ENCODE data around the gene XPNPEP1.
"Not testable (repeated sequence)": the region's sequence is repeated elsewhere in the genome, so short reads cannot be mapped to it uniquely, and the experiment has no call there.

Gene XPNPEP1

DNA sequence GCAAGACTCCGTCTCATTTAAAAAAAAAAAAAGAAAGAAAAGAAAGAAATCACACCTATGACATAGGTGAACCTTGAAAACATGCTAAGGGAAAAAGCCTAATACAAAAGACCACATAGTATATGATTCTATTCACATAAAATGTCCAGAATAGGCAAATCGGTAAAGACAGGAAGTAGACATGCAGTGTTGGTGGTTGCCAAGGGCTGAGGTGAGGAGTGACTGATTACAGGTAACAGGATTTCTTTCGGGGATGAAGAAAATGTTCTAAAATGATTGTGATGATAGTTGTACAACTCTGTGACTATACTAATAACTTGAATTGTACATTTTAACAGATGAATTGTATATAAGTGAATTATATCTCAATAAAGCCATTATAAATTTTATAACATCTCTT, 3.3 kb downstream of the XPNPEP1 start:
- Histone ChIP-seq H3K14ac (ENCODE audit: low read length) (no peak overlapping the region), H3K27me3 (ENCODE audit: control insufficient read depth in 3 of 3, insufficient read depth in 3 of 3, low read depth in 1 of 3, low read length in 3 of 3) (no peaks in the 10 kb centered on the region), H3K4me3 (ENCODE audit: low read length in 2 of 2) (no peak overlapping the region), H2BK15ac (ENCODE audit: low read length) (no peak overlapping the region), H3K4ac (ENCODE audit: low read length) (no peak overlapping the region), H4K91ac (ENCODE audit: low read depth, low read length, poor library complexity) (no peak overlapping the region), H3K9me3 (replicated peaks in 1 of 2; ENCODE audit: control insufficient read depth in 2 of 2, insufficient read depth in 1 of 2, low read depth in 1 of 2, low read length in 2 of 2) (peaks cover 0 to 3% of the 10 kb centered on the region in 2 donors), H3K9ac (ENCODE audit: low read depth, low read length, poor library complexity) (no peak overlapping the region), H2BK12ac (ENCODE audit: low read length) (no peak overlapping the region), H2AK5ac (ENCODE audit: low read depth, low read length) (no peak overlapping the region), H2BK120ac (ENCODE audit: low read depth, low read length) (no peak overlapping the region), H3K4me2 (ENCODE audit: insufficient read depth, low read length, poor library complexity, severe bottlenecking) (no peak overlapping the region), H3K79me1 (ENCODE audit: low read depth, low read length) (peaks cover 3% of the 10 kb centered on the region), H2BK5ac (ENCODE audit: low read length) (no peak overlapping the region), H4K8ac (ENCODE audit: low read depth, low read length) (no peak overlapping the region), H3K18ac (ENCODE audit: low read length) (no peak overlapping the region), H2AFZ (ENCODE audit: low read length) (no peak overlapping the region), H3K36me3 (replicated peaks in 1 of 2; ENCODE audit: control insufficient read depth in 2 of 2, insufficient read depth in 2 of 2, low read length in 2 of 2) (peaks cover 0 to 6% of the 10 kb centered on the region in 2 donors), H3K4me1 (ENCODE audit: control insufficient read depth in 2 of 2, insufficient read depth in 1 of 2, low read depth in 1 of 2, low read length in 2 of 2) (peaks cover 4 to 7% of the 10 kb centered on the region in 2 donors), H3K27ac (replicated peaks; ENCODE audit: low read length) (no peak overlapping the region), H3K23ac (ENCODE audit: low read depth, low read length, poor library complexity) (no peak overlapping the region)
- no CpG with 5 or more reads among the region's 3 CpGs for WGBS, 2 donors (ENCODE audit: extremely low coverage in 2 of 2, insufficient read length in 2 of 2, insufficient replicate concordance in 1 of 2)
- DNase-seq (ENCODE audit: low spot score), result no peak

DNA sequence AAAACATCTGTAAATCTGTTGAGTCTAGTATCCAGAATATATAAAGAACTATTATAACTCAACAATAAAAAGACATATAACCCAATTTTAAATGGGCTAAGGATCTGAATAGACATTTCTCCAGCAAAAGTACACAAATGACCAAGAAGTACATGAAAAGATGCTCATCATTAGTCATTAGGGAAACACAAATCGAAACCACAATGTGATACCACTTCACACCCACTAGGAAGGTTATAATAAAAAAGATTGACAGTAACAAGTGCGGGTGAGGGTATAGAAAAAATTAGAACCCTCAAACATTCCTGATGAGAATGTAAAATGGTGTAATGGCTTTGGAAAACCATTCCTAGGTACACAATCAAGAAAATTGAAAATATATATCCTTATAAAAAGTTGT, 4.1 kb downstream of the XPNPEP1 start:
- no peak overlapping the region for H4K91ac ChIP-seq (ENCODE audit: low read depth, low read length, poor library complexity)
- no peak overlapping the region for H2BK5ac ChIP-seq (ENCODE audit: low read length)
- H3K14ac ChIP-seq (ENCODE audit: low read length), result no peak overlapping the region
- no peak overlapping the region for H2BK15ac ChIP-seq (ENCODE audit: low read length)
- H2BK120ac ChIP-seq (ENCODE audit: low read depth, low read length), result no peak overlapping the region
- WGBS, 2 donors (ENCODE audit: extremely low coverage in 2 of 2, insufficient read length in 2 of 2, insufficient replicate concordance in 1 of 2), result no CpG with 5 or more reads among the region's 2 CpGs
- H3K9me3 ChIP-seq (replicated peaks in 1 of 2; ENCODE audit: control insufficient read depth in 2 of 2, insufficient read depth in 1 of 2, low read depth in 1 of 2, low read length in 2 of 2), result peaks cover 0 to 3% of the 10 kb centered on the region in 2 donors
- no peaks in the 10 kb centered on the region for H3K27me3 ChIP-seq (ENCODE audit: control insufficient read depth in 3 of 3, insufficient read depth in 3 of 3, low read depth in 1 of 3, low read length in 3 of 3)
- H2AK5ac ChIP-seq (ENCODE audit: low read depth, low read length), result no peak overlapping the region
- no peak overlapping the region for H3K4me2 ChIP-seq (ENCODE audit: insufficient read depth, low read length, poor library complexity, severe bottlenecking)
- peaks cover 0 to 8% of the 10 kb centered on the region in 2 donors for H3K36me3 ChIP-seq (replicated peaks in 1 of 2; ENCODE audit: control insufficient read depth in 2 of 2, insufficient read depth in 2 of 2, low read length in 2 of 2)
- no peak overlapping the region for H3K9ac ChIP-seq (ENCODE audit: low read depth, low read length, poor library complexity)
- H4K8ac ChIP-seq (ENCODE audit: low read depth, low read length), result no peak overlapping the region
- H3K27ac ChIP-seq (replicated peaks; ENCODE audit: low read length), result no peak overlapping the region
- peaks cover 3% of the 10 kb centered on the region for H3K79me1 ChIP-seq (ENCODE audit: low read depth, low read length)
- H3K18ac ChIP-seq (ENCODE audit: low read length), result no peak overlapping the region
- no peak overlapping the region for H3K4ac ChIP-seq (ENCODE audit: low read length)
- no peak overlapping the region for H3K23ac ChIP-seq (ENCODE audit: low read depth, low read length, poor library complexity)
- peaks cover 4 to 7% of the 10 kb centered on the region in 2 donors for H3K4me1 ChIP-seq (ENCODE audit: control insufficient read depth in 2 of 2, insufficient read depth in 1 of 2, low read depth in 1 of 2, low read length in 2 of 2)
- no peak overlapping the region for H2BK12ac ChIP-seq (ENCODE audit: low read length)
- no peak overlapping the region for H2AFZ ChIP-seq (ENCODE audit: low read length)
- no peak overlapping the region for H3K4me3 ChIP-seq (ENCODE audit: low read length in 2 of 2)
- no peak for DNase-seq (ENCODE audit: low spot score)

DNA sequence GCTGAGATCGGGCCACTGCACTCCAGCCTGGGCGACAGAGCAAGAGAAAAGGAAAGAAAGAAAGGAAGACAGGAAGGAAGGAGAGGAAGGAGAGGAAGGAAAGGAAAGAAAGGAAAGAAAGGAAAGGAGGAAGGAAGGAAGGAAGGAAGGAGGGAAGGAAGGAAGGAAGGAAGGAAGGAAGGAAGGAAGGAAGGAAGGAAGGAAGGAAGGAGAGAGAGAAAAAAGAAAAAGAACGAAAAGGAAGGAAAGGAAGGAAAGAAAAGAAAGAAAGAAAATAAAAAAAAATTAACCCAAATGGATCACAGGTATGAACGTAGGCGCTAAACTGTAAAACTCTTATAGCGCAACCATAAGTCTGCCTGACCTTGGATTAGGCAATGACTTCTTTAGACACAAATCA, 4.6 kb downstream of the XPNPEP1 start:
- H3K4ac ChIP-seq (ENCODE audit: low read length); H3K23ac ChIP-seq (ENCODE audit: low read depth, low read length, poor library complexity); H3K9ac ChIP-seq (ENCODE audit: low read depth, low read length, poor library complexity); DNase-seq (ENCODE audit: low spot score); H2BK120ac ChIP-seq (ENCODE audit: low read depth, low read length); H3K27me3 ChIP-seq (ENCODE audit: control insufficient read depth in 3 of 3, insufficient read depth in 3 of 3, low read depth in 1 of 3, low read length in 3 of 3); H2AK5ac ChIP-seq (ENCODE audit: low read depth, low read length); H3K4me3 ChIP-seq (ENCODE audit: low read length in 2 of 2); H3K4me1 ChIP-seq (ENCODE audit: control insufficient read depth in 2 of 2, insufficient read depth in 1 of 2, low read depth in 1 of 2, low read length in 2 of 2); H2AFZ ChIP-seq (ENCODE audit: low read length); H3K27ac ChIP-seq (replicated peaks; ENCODE audit: low read length); H3K14ac ChIP-seq (ENCODE audit: low read length); H3K9me3 ChIP-seq (replicated peaks in 1 of 2; ENCODE audit: control insufficient read depth in 2 of 2, insufficient read depth in 1 of 2, low read depth in 1 of 2, low read length in 2 of 2); H3K79me1 ChIP-seq (ENCODE audit: low read depth, low read length); H4K8ac ChIP-seq (ENCODE audit: low read depth, low read length); H4K91ac ChIP-seq (ENCODE audit: low read depth, low read length, poor library complexity); H2BK15ac ChIP-seq (ENCODE audit: low read length); H3K4me2 ChIP-seq (ENCODE audit: insufficient read depth, low read length, poor library complexity, severe bottlenecking); H2BK12ac ChIP-seq (ENCODE audit: low read length); H2BK5ac ChIP-seq (ENCODE audit: low read length); H3K18ac ChIP-seq (ENCODE audit: low read length): not testable (repeated sequence)
- no CpG with 5 or more reads among the region's 6 CpGs for WGBS, 2 donors (ENCODE audit: extremely low coverage in 2 of 2, insufficient read length in 2 of 2, insufficient replicate concordance in 1 of 2)
- H3K36me3 ChIP-seq (replicated peaks in 1 of 2; ENCODE audit: control insufficient read depth in 2 of 2, insufficient read depth in 2 of 2, low read length in 2 of 2), result peaks cover 0 to 12% of the 10 kb centered on the region in 2 donors

DNA sequence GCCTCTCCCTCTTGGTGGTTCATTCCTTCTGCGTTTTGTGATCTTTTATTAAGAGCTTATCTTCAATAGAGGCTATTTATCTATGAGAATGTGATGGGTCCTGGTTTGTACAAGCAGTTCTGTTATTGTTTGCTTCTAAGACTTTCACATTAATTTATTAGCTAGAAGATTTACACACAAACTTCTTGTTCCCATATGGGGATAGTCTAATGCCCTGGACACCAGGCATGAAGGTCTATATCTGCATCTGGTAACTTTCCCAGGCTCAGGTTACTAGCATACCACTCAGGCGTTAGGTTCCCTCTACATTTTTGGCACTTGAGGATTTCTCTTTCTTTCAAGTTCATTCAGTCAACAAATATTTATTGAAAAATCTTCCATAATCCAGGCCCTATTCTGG, 7.7 kb downstream of the XPNPEP1 start:
- Histone ChIP-seq H2BK15ac (ENCODE audit: low read length) (no peak overlapping the region), H2AK5ac (ENCODE audit: low read depth, low read length) (no peak overlapping the region), H2BK12ac (ENCODE audit: low read length) (no peak overlapping the region), H3K9ac (ENCODE audit: low read depth, low read length, poor library complexity) (no peak overlapping the region), H3K14ac (ENCODE audit: low read length) (no peak overlapping the region), H4K91ac (ENCODE audit: low read depth, low read length, poor library complexity) (no peak overlapping the region), H3K4me1 (ENCODE audit: control insufficient read depth in 2 of 2, insufficient read depth in 1 of 2, low read depth in 1 of 2, low read length in 2 of 2) (peaks cover 0 to 7% of the 10 kb centered on the region in 2 donors), H3K23ac (ENCODE audit: low read depth, low read length, poor library complexity) (no peak overlapping the region), H3K4me3 (ENCODE audit: low read length in 2 of 2) (no peak overlapping the region), H4K8ac (ENCODE audit: low read depth, low read length) (no peak overlapping the region), H2BK120ac (ENCODE audit: low read depth, low read length) (no peak overlapping the region), H3K27me3 (ENCODE audit: control insufficient read depth in 3 of 3, insufficient read depth in 3 of 3, low read depth in 1 of 3, low read length in 3 of 3) (no peaks in the 10 kb centered on the region), H3K18ac (ENCODE audit: low read length) (no peak overlapping the region), H3K4me2 (ENCODE audit: insufficient read depth, low read length, poor library complexity, severe bottlenecking) (no peak overlapping the region), H3K4ac (ENCODE audit: low read length) (no peak overlapping the region), H3K27ac (replicated peaks; ENCODE audit: low read length) (no peak overlapping the region), H3K79me1 (ENCODE audit: low read depth, low read length) (no peaks in the 10 kb centered on the region), H2AFZ (ENCODE audit: low read length) (no peak overlapping the region), H2BK5ac (ENCODE audit: low read length) (no peak overlapping the region), H3K36me3 (replicated peaks in 1 of 2; ENCODE audit: control insufficient read depth in 2 of 2, insufficient read depth in 2 of 2, low read length in 2 of 2) (peaks cover 2 to 26% of the 10 kb centered on the region in 2 donors), H3K9me3 (replicated peaks in 1 of 2; ENCODE audit: control insufficient read depth in 2 of 2, insufficient read depth in 1 of 2, low read depth in 1 of 2, low read length in 2 of 2) (peaks cover 0 to 3% of the 10 kb centered on the region in 2 donors)
- WGBS, 2 donors (ENCODE audit: extremely low coverage in 2 of 2, insufficient read length in 2 of 2, insufficient replicate concordance in 1 of 2), result no CpG with 5 or more reads among the region's 2 CpGs
- DNase-seq (ENCODE audit: low spot score), result no peak
